RKO (cell line): ENCODE data around the gene ASTN1.

Experiments
- DNase-seq: peaks from one replicate; pipeline ENCODE4 v3.0.0-alpha.2; 2016; ENCODE audit warnings: low spot score

ASTN1 gene

GRCh38 chr1:176879784-176880620, 284.5 kb downstream of the ASTN1 start:
- DNase-seq, result no peak

DNA sequence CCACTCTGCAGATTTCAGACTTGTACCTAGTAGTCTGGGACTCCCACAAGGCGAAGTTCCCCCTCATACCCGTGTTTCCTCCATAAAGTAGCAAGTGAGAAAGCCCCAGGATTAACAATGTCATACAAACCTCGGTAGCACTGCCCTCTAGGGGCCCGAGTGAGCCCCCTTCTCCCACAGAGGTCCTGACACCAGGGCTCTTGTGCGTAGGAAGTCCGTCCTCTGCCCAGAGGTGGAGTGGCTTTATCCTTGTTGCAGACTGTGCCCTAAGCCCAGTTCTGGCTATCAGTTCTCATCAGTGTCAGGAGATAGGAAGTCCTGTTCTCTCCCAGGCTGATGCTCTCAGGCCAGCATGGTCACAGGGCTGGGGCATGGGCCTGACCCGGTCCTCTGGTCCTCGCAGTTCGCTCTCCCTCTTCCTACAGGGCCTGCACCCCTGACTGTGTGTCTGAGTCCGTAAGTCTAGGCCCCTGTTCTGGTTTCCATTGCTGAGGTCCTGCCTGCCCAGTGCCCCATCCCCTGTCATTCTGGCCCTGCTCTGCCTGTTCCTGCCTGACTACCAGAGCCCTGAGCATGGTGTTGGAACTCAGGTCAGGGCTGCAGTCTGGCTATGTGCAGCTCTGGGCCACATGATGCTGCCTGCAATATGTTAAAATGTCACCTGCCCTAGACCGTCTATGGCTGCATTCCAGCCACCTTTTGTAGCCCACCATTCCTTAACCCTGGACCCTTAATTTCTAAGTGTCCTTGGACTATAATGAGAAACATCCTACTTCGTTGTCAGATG, 285.6 kb downstream of the ASTN1 start:
- no peak for DNase-seq

- no peak for DNase-seq
These were observed 287.0 kb downstream of the ASTN1 start for GRCh38 chr1:176877557-176877956.

GRCh38 chr1:176876966-176877515, 287.5 kb downstream of the ASTN1 start:
- no peak for DNase-seq

DNA sequence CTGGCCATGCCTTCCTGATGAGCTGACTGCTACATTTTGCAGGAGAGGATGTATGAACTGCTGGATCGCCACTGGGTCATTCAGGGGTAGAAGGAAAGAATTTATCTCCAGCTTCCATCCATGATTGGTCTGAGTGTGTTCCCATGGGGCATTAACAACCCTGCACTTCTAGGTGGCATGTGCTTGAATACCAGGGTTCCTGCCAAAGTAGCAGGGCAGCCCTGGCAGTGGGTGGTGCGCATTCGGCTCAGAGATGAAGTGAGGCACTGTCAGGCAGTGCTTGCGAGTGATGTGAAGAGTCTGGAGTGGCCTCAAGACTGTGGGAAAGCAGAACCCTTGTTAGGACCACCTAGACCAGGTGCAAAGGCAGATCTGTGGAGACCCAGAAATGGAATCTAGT, 294.9 kb downstream of the ASTN1 start:
- DNase-seq, result no peak

- no peak for DNase-seq
These were observed 298.3 kb downstream of the ASTN1 start for GRCh38 chr1:176866011-176866714.

GRCh38 chr1:176864211-176864610, 300.3 kb downstream of the ASTN1 start:
- no peak for DNase-seq

- DNase-seq, result no peak
These were observed 300.9 kb downstream of the ASTN1 start for GRCh38 chr1:176863613-176864012.

GRCh38 chr1:176858433-176858916, 306.0 kb downstream of the ASTN1 start:
- DNase-seq, result no peak

GRCh38 chr1:176857632-176858031, 306.9 kb downstream of the ASTN1 start:
- DNase-seq, result no peak

GRCh38 chr1:176854758-176855745, 309.5 kb downstream of the ASTN1 start:
- DNase-seq, result no peak

- DNase-seq, result no peak
These were observed 310.4 kb downstream of the ASTN1 start for GRCh38 chr1:176854121-176854520.

DNA sequence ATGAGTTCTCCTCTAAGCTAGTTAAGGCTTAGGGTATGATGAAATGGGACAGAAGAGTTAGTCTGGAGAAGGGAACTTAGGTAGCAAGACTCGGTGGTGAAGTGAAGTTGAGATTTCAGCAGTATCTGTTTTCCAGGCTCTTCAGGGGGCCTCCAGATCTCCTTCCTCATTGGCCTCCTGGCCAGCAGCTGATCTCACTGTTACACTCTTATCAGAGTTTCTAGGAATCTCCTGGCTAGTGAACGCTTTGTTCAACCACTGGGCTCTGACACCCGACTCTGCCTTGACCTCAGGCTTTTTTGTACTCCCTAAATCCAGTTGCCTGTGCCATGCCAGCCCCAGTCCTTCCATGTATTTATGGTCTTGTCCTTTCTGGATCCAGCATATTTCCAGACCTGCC, 311.0 kb downstream of the ASTN1 start:
- no peak for DNase-seq

DNA sequence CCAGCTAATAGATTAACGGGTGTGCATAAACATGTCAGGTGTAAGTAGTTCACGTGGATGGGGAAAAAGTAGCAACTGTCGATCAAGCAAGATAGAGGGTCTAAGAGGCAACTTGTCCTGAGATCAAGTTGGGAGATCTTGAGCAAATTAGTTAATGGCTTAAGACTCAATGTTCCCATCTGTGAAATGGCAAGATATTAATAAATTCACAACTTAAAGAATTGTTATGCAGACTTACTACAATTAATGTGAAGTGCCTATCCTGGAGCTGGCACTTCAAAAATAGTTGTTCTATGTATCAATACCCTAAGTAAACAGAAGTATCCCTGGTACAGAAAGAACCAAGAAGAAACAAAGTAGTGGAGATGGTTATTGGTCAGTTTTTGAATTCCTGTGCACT, 312.4 kb downstream of the ASTN1 start:
- DNase-seq, result no peak

- no peak for DNase-seq
These were observed 313.6 kb downstream of the ASTN1 start for GRCh38 chr1:176850871-176851270.

- DNase-seq, result no peak
These were observed 315.2 kb downstream of the ASTN1 start for GRCh38 chr1:176849281-176849680.

GRCh38 chr1:176847052-176847451, 317.5 kb downstream of the ASTN1 start:
- DNase-seq, result no peak

DNA sequence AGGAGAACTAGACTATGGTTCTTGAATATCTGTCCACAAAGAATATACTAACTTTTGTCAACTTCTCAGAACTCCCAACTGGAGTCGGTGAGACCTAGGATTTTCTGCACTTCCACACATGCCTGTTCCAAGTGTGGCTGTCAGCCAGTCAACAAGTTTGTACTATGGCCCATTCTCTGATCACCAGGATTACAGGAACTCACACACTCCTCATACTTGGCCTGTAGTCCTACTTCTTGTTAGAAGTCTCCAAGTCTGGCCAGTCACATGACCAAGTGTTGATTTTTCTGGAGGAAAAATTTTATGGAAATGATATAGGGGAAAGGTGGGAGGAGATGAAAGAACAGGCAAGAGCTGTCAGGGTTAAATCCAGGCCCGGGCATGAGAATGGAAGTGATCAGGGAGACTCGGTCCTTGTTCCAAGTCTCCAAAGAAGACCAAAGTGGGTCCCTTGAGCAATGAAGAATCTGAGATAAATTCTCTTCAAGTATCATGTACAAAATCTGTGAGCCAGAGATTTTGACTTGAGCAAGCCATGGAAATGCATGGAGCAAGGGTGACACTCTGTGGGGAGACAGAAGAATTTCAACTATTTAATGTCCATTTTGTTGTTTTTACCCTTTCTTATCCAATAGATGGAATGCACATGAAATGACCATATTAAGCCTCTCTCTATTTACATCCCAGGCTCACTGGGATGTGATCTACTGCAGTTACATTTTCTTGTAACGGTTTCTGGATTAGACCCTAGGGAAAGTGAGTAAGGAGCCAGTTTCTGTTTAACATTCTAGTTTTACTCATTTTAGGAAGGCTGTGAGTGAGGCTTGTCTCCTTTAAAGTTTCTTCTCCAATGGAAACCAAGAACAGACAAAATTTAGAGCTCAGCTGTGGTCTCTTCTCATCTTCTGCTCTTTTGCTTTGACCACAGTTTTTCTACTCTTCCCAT, 320.9 kb downstream of the ASTN1 start:
- peak; percentile 67 for DNase-seq

GRCh38 chr1:176841238-176841637, 323.3 kb downstream of the ASTN1 start:
- no peak for DNase-seq

- no peak for DNase-seq
These were observed 325.3 kb downstream of the ASTN1 start for GRCh38 chr1:176839216-176839615.
